ENCODE results near the gene GRB14. TPM values are rescaled to one million over a fixed set of nuclear protein-coding genes. Genes with fewer than 3 reads are reported as not detected.
A peak's percentile ranks its signal among the peaks of the same experiment; 100 is the strongest.
"Not testable (repeated sequence)": the region's sequence is repeated elsewhere in the genome, so short reads cannot be mapped to it uniquely, and the experiment has no call there.

The GRB14 gene
- total and polyA plus RNA-seq, 2 of the 13 experiments (the other 11 are each of a cell fraction or from before 2014, with no cell fraction given): 4.6 to 5.8 TPM

- BruUV-seq (replicated peaks); H3K27me3 ChIP-seq (ENCODE audit: control insufficient read depth in 1 of 2, insufficient read depth in 2 of 2, low read length in 2 of 2); H3K9me3 ChIP-seq (ENCODE audit: low read length); H4K20me1 ChIP-seq (ENCODE audit: insufficient read depth, low read length); H3K27ac ChIP-seq (ENCODE audit: extremely low read length, insufficient read depth, low read length); H3K9ac ChIP-seq (ENCODE audit: insufficient read depth, low read depth, low read length); H2AFZ ChIP-seq (ENCODE audit: low read length); FAIRE-seq; DNase-seq (ENCODE audit: low spot score); intact Hi-C loops (cut with micrococcal nuclease; ENCODE audit: unreplicated experiment); H3K79me2 ChIP-seq (ENCODE audit: insufficient read depth, low read length); POLR2A ChIA-PET; H3K36me3 ChIP-seq (replicated peaks in 1 of 2; ENCODE audit: control insufficient read depth in 1 of 2, insufficient read depth in 2 of 2, low read length in 2 of 2); H3K4me3 ChIP-seq (replicated peaks in 1 of 3; ENCODE audit: insufficient read depth in 1 of 3, low read depth in 2 of 3, low read length in 3 of 3); in situ Hi-C loops (cut with HindIII; ENCODE audit: extremely low pct_ligation_motif_present, low pct_unique_long_range_greater_than_20kb); CTCF ChIA-PET (ENCODE audit: low intra/inter-chr PET ratio, low total read pairs); H3K4me2 ChIP-seq (ENCODE audit: low read depth, low read length); H3K4me1 ChIP-seq (ENCODE audit: insufficient read depth, low read length); ATAC-seq: not testable (repeated sequence)
- 2% methylated on average over 2 of the region's 2 CpGs for WGBS (ENCODE audit: low lambda C conversion rate)
- TF ChIP-seq, protein P1, sequence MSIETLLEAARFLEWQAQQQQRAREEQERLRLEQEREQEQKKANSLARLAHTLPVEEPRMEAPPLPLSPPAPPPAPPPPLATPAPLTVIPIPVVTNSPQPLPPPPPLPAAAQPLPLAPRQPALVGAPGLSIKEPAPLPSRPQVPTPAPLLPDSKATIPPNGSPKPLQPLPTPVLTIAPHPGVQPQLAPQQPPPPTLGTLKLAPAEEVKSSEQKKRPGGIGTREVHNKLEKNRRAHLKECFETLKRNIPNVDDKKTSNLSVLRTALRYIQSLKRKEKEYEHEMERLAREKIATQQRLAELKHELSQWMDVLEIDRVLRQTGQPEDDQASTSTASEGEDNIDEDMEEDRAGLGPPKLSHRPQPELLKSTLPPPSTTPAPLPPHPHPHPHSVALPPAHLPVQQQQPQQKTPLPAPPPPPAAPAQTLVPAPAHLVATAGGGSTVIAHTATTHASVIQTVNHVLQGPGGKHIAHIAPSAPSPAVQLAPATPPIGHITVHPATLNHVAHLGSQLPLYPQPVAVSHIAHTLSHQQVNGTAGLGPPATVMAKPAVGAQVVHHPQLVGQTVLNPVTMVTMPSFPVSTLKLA (IDR thresholded peaks at IDR 0.05): peak; percentile 96
Observed at GRCh38 chr2:164465047-164465446, 156.2 kb downstream of the GRB14 start.

- TF ChIP-seq ZFP91 (CRISPR knock-in tag; IDR thresholded peaks at IDR 0.05; ENCODE audit: borderline replicate concordance) (no peak), ZNF331 (CRISPR knock-in tag; IDR thresholded peaks at IDR 0.05) (peak; percentile 56; the same call in 1 of the 2 replicates)
- 34% methylated on average over 5 of the region's 5 CpGs for WGBS (ENCODE audit: low lambda C conversion rate)
- in situ Hi-C loops (cut with HindIII; ENCODE audit: extremely low pct_ligation_motif_present, low pct_unique_long_range_greater_than_20kb): no loop called here
Observed at GRCh38 chr2:164464376-164464775, 156.9 kb downstream of the GRB14 start.

More at GRCh38 chr2:164464376-164464775, 156.9 kb downstream of the GRB14 start:
- no TSS peak for BruUV-seq (replicated peaks)
- Histone ChIP-seq H3K79me2 (ENCODE audit: insufficient read depth, low read length) (no peaks in the 10 kb centered on the region), H3K9me3 (ENCODE audit: low read length) (no peaks in the 10 kb centered on the region), H3K9ac (ENCODE audit: insufficient read depth, low read depth, low read length) (no peak overlapping the region), H3K36me3 (replicated peaks in 1 of 2; ENCODE audit: control insufficient read depth in 1 of 2, insufficient read depth in 2 of 2, low read length in 2 of 2) (no peaks in the 10 kb centered on the region), H3K4me2 (ENCODE audit: low read depth, low read length) (no peak overlapping the region), H3K4me1 (ENCODE audit: insufficient read depth, low read length) (no peaks in the 10 kb centered on the region), H2AFZ (ENCODE audit: low read length) (no peak overlapping the region), H3K27me3 (ENCODE audit: control insufficient read depth in 1 of 2, insufficient read depth in 2 of 2, low read length in 2 of 2) (no peaks in the 10 kb centered on the region; a peak in 3 of 5 replicates), H3K27ac (ENCODE audit: extremely low read length, insufficient read depth, low read length) (no peak overlapping the region), H4K20me1 (ENCODE audit: insufficient read depth, low read length) (no peaks in the 10 kb centered on the region), H3K4me3 (replicated peaks in 1 of 3; ENCODE audit: insufficient read depth in 1 of 3, low read depth in 2 of 3, low read length in 3 of 3) (no peak overlapping the region)
- ChIA-PET CTCF (ENCODE audit: low intra/inter-chr PET ratio, low total read pairs) (no interaction called here), POLR2A (no interaction called here)
- ATAC-seq (no peak), DNase-seq (ENCODE audit: low spot score) (no peak), FAIRE-seq (no peak)
- intact Hi-C loops (cut with micrococcal nuclease; ENCODE audit: unreplicated experiment): no loop called here
